Measurements from ENCODE around the gene RDH5. TPM values are rescaled to one million over a fixed set of nuclear protein-coding genes. Genes with fewer than 3 reads are reported as not detected.

RDH5 gene
- total and polyA plus RNA-seq, 8 donors = 4.3 to 11.6 (median 10.2) TPM

- ATAC-seq (peak; percentile 91), DNase-seq (peak; percentile 92 to 98 (median 96))
- intact Hi-C loops (cut with DNase I) = no loop called here
- H3K4me1 ChIP-seq = peaks cover 27 to 55% of the 10 kb centered on the region in 2 donors
- no peaks in the 10 kb centered on the region for H3K27me3 ChIP-seq
- no peak for TF ChIP-seq CTCF (IDR thresholded peaks at IDR 0.05)
- H3K27ac ChIP-seq = peak within 1 kb of the TSS; percentile 88 to 98
- H3K36me3 ChIP-seq = peaks cover 0 to 17% of the 10 kb centered on the region in 2 donors
- no peaks in the 10 kb centered on the region for H3K9me3 ChIP-seq
- peak within 1 kb of the TSS; percentile 48 to 94 for H3K4me3 ChIP-seq
Measured at GRCh38 chr12:55715833-55716581, 4.2 kb upstream of the RDH5 start, which contains the start of gene BLOC1S1. TSS of gene BLOC1S1 (plus strand) at chr12:55716046. CDS start at chr12:55716052, 6 bp downstream.

GRCh38 chr12:55716582-55716957 lies 3.6 kb upstream of the RDH5 start:
- Histone ChIP-seq H3K36me3 (peaks cover 0 to 17% of the 10 kb centered on the region in 2 donors), H3K27me3 (no peaks in the 10 kb centered on the region), H3K4me3 (peak overlapping the region; percentile 48 to 94), H3K9me3 (no peaks in the 10 kb centered on the region), H3K4me1 (peaks cover 27 to 60% of the 10 kb centered on the region in 2 donors), H3K27ac (peak overlapping the region; percentile 88 to 98)
- DNase-seq (no peak), ATAC-seq (peak; percentile 17)
- TF ChIP-seq CTCF (IDR thresholded peaks at IDR 0.05) = no peak
- intact Hi-C loops (cut with DNase I) = no loop called here

GRCh38 chr12:55717011-55718007 lies 2.9 kb upstream of the RDH5 start:
- no peaks in the 10 kb centered on the region for H3K27me3 ChIP-seq
- TF ChIP-seq CTCF (IDR thresholded peaks at IDR 0.05) = no peak
- peak overlapping the region; percentile 48 to 94 for H3K4me3 ChIP-seq
- intact Hi-C loops (cut with DNase I) = no loop called here
- no peaks in the 10 kb centered on the region for H3K9me3 ChIP-seq
- ATAC-seq (no peak), DNase-seq (no peak)
- peaks cover 0 to 17% of the 10 kb centered on the region in 2 donors for H3K36me3 ChIP-seq
- H3K4me1 ChIP-seq = peaks cover 26 to 63% of the 10 kb centered on the region in 2 donors
- H3K27ac ChIP-seq = peak overlapping the region; percentile 88 to 98

- DNase-seq = no peak
- peaks cover 0 to 22% of the 10 kb centered on the region in 2 donors for H3K36me3 ChIP-seq
- intact Hi-C loops (cut with DNase I) = no loop called here
- no peaks in the 10 kb centered on the region for H3K27me3 ChIP-seq
- no peak for TF ChIP-seq CTCF (IDR thresholded peaks at IDR 0.05)
- peak overlapping the region in 1 of 2 donors; percentile 98 for H3K27ac ChIP-seq
- peaks cover 23 to 63% of the 10 kb centered on the region in 2 donors for H3K4me1 ChIP-seq
- H3K9me3 ChIP-seq = no peaks in the 10 kb centered on the region
- H3K4me3 ChIP-seq = peak overlapping the region in 1 of 2 donors; percentile 94
- no peak for ATAC-seq
Measured at GRCh38 chr12:55718015-55718414, 2.2 kb upstream of the RDH5 start.

Measured in left lung (tissue), 10 donors.